GDM1 (cell line): Measurements from ENCODE around the gene GAS2L2.
"Not testable (repeated sequence)": the region's sequence is repeated elsewhere in the genome, so short reads cannot be mapped to it uniquely, and the experiment has no call there.

Experiments
- DNase-seq: peaks from one replicate; lab custom pipeline; 2025; lab: John Stamatoyannopoulos, UW

GAS2L2 gene

GRCh38 chr17:35728551-35728950 is 24.5 kb downstream of the GAS2L2 start:
- no peak for DNase-seq

GRCh38 chr17:35727635-35728034 is 25.4 kb downstream of the GAS2L2 start:
- DNase-seq, result no peak

GRCh38 chr17:35726953-35727460 is 26.0 kb downstream of the GAS2L2 start:
- no peak for DNase-seq

GRCh38 chr17:35726127-35726952 is 26.7 kb downstream of the GAS2L2 start:
- DNase-seq, result no peak

GRCh38 chr17:35725802-35726126 is 27.3 kb downstream of the GAS2L2 start:
- DNase-seq, result no peak

- no peak for DNase-seq
These were observed 28.0 kb downstream of the GAS2L2 start for GRCh38 chr17:35725058-35725457.

- DNase-seq, result no peak
These were observed 29.3 kb downstream of the GAS2L2 start for GRCh38 chr17:35723735-35724134.

GRCh38 chr17:35717475-35717874 is 35.6 kb downstream of the GAS2L2 start:
- DNase-seq, result no peak

- DNase-seq, result no peak
These were observed 36.1 kb downstream of the GAS2L2 start for GRCh38 chr17:35716897-35717465.

- DNase-seq, result no peak
These were observed 36.9 kb downstream of the GAS2L2 start for GRCh38 chr17:35716173-35716572.

GRCh38 chr17:35715416-35715815 is 37.6 kb downstream of the GAS2L2 start:
- DNase-seq, result no peak

GRCh38 chr17:35714988-35715387 is 38.1 kb downstream of the GAS2L2 start:
- no peak for DNase-seq

GRCh38 chr17:35713069-35713728 is 39.8 kb downstream of the GAS2L2 start:
- DNase-seq, result no peak

GRCh38 chr17:35710950-35711349 is 42.1 kb downstream of the GAS2L2 start:
- no peak for DNase-seq

- DNase-seq, result no peak
These were observed 43.2 kb downstream of the GAS2L2 start for GRCh38 chr17:35709874-35710273.

GRCh38 chr17:35708951-35709350 is 44.1 kb downstream of the GAS2L2 start:
- no peak for DNase-seq

GRCh38 chr17:35708149-35708548 is 44.9 kb downstream of the GAS2L2 start:
- no peak for DNase-seq

- DNase-seq, result no peak
These were observed 47.3 kb downstream of the GAS2L2 start for GRCh38 chr17:35705705-35706104.

GRCh38 chr17:35705230-35705629 is 47.8 kb downstream of the GAS2L2 start:
- no peak for DNase-seq

GRCh38 chr17:35703308-35703707 is 49.7 kb downstream of the GAS2L2 start:
- DNase-seq, result not testable (repeated sequence)

GRCh38 chr17:35701491-35701890 is 51.5 kb downstream of the GAS2L2 start:
- no peak for DNase-seq

GRCh38 chr17:35700150-35700549 is 52.9 kb downstream of the GAS2L2 start:
- no peak for DNase-seq

GRCh38 chr17:35698800-35699199 is 54.2 kb downstream of the GAS2L2 start:
- DNase-seq, result no peak
